Measurements from ENCODE around the gene ITGB1. TPM values are rescaled to one million over a fixed set of nuclear protein-coding genes. Genes with fewer than 3 reads are reported as not detected.
"Not testable (repeated sequence)": the region's sequence is repeated elsewhere in the genome, so short reads cannot be mapped to it uniquely, and the experiment has no call there.

Gene ITGB1
- total and polyA plus RNA-seq, 9 donors = 308 to 467 (median 379) TPM

- DNase-seq = peak; percentile 65
- peaks cover 11% of the 10 kb centered on the region for H3K4me1 ChIP-seq (ENCODE audit: control insufficient read depth, insufficient read depth, low read length)
- WGBS (ENCODE audit: insufficient coverage) = 27% methylated on average over 2 of the region's 4 CpGs
- no peaks in the 10 kb centered on the region for H3K9me3 ChIP-seq (replicated peaks; ENCODE audit: control insufficient read depth, low read depth, low read length)
- peak overlapping the region; percentile 89 for H3K27ac ChIP-seq (ENCODE audit: low read length)
- no peaks in the 10 kb centered on the region for H3K27me3 ChIP-seq (ENCODE audit: control insufficient read depth, insufficient read depth, low read length)
- H3K4me3 ChIP-seq (ENCODE audit: low read length) = no peak overlapping the region
- H3K36me3 ChIP-seq (ENCODE audit: control insufficient read depth, insufficient read depth, low read length) = no peaks in the 10 kb centered on the region
These were observed 23.7 kb upstream of the ITGB1 start for GRCh38 chr10:32981760-32982159.

GRCh38 chr10:32980558-32981468 is 22.8 kb upstream of the ITGB1 start:
- DNase-seq = peak; percentile 91
- no peaks in the 10 kb centered on the region for H3K9me3 ChIP-seq (replicated peaks; ENCODE audit: control insufficient read depth, low read depth, low read length)
- peak overlapping the region; percentile 55 for H3K4me3 ChIP-seq (ENCODE audit: low read length)
- H3K4me1 ChIP-seq (ENCODE audit: control insufficient read depth, insufficient read depth, low read length) = peaks cover 11% of the 10 kb centered on the region
- H3K27me3 ChIP-seq (ENCODE audit: control insufficient read depth, insufficient read depth, low read length) = no peaks in the 10 kb centered on the region
- 16% methylated on average over 29 of the region's 38 CpGs for WGBS (ENCODE audit: insufficient coverage)
- no peaks in the 10 kb centered on the region for H3K36me3 ChIP-seq (ENCODE audit: control insufficient read depth, insufficient read depth, low read length)
- H3K27ac ChIP-seq (ENCODE audit: low read length) = peak overlapping the region; percentile 89

- peak overlapping the region; percentile 89 for H3K27ac ChIP-seq (ENCODE audit: low read length)
- H3K36me3 ChIP-seq (ENCODE audit: control insufficient read depth, insufficient read depth, low read length) = no peaks in the 10 kb centered on the region
- H3K4me3 ChIP-seq (ENCODE audit: low read length) = peak overlapping the region; percentile 55
- 0% methylated on average over 4 of the region's 6 CpGs for WGBS (ENCODE audit: insufficient coverage)
- no peak for DNase-seq
- H3K9me3 ChIP-seq (replicated peaks; ENCODE audit: control insufficient read depth, low read depth, low read length) = no peaks in the 10 kb centered on the region
- no peaks in the 10 kb centered on the region for H3K27me3 ChIP-seq (ENCODE audit: control insufficient read depth, insufficient read depth, low read length)
- H3K4me1 ChIP-seq (ENCODE audit: control insufficient read depth, insufficient read depth, low read length) = peaks cover 8% of the 10 kb centered on the region
These were observed 22.2 kb upstream of the ITGB1 start for GRCh38 chr10:32980242-32980557.

GRCh38 chr10:32979719-32980118 is 21.7 kb upstream of the ITGB1 start:
- DNase-seq; H3K27me3 ChIP-seq (ENCODE audit: control insufficient read depth, insufficient read depth, low read length); H3K27ac ChIP-seq (ENCODE audit: low read length); H3K36me3 ChIP-seq (ENCODE audit: control insufficient read depth, insufficient read depth, low read length); H3K4me1 ChIP-seq (ENCODE audit: control insufficient read depth, insufficient read depth, low read length); H3K9me3 ChIP-seq (replicated peaks; ENCODE audit: control insufficient read depth, low read depth, low read length); H3K4me3 ChIP-seq (ENCODE audit: low read length): not testable (repeated sequence)
- 92% methylated on average over 5 of the region's 14 CpGs for WGBS (ENCODE audit: insufficient coverage)

- no peaks in the 10 kb centered on the region for H3K9me3 ChIP-seq (replicated peaks; ENCODE audit: control insufficient read depth, low read depth, low read length)
- peaks cover 8% of the 10 kb centered on the region for H3K4me1 ChIP-seq (ENCODE audit: control insufficient read depth, insufficient read depth, low read length)
- H3K36me3 ChIP-seq (ENCODE audit: control insufficient read depth, insufficient read depth, low read length) = no peaks in the 10 kb centered on the region
- no peak overlapping the region for H3K27ac ChIP-seq (ENCODE audit: low read length)
- no peak for DNase-seq
- no peaks in the 10 kb centered on the region for H3K27me3 ChIP-seq (ENCODE audit: control insufficient read depth, insufficient read depth, low read length)
- no CpG with 5 or more reads among the region's 3 CpGs for WGBS (ENCODE audit: insufficient coverage)
- no peak overlapping the region for H3K4me3 ChIP-seq (ENCODE audit: low read length)
These were observed 21.0 kb upstream of the ITGB1 start for GRCh38 chr10:32979041-32979440.

- DNase-seq; H3K4me3 ChIP-seq (ENCODE audit: low read length); H3K9me3 ChIP-seq (replicated peaks; ENCODE audit: control insufficient read depth, low read depth, low read length); H3K4me1 ChIP-seq (ENCODE audit: control insufficient read depth, insufficient read depth, low read length); H3K36me3 ChIP-seq (ENCODE audit: control insufficient read depth, insufficient read depth, low read length); H3K27me3 ChIP-seq (ENCODE audit: control insufficient read depth, insufficient read depth, low read length); H3K27ac ChIP-seq (ENCODE audit: low read length): not testable (repeated sequence)
- no CpG with 5 or more reads among the region's 4 CpGs for WGBS (ENCODE audit: insufficient coverage)
These were observed 20.1 kb upstream of the ITGB1 start for GRCh38 chr10:32977846-32978809.

- no peak overlapping the region for H3K27ac ChIP-seq (ENCODE audit: low read length)
- no CpG with 5 or more reads among the region's 3 CpGs for WGBS (ENCODE audit: insufficient coverage)
- no peaks in the 10 kb centered on the region for H3K27me3 ChIP-seq (ENCODE audit: control insufficient read depth, insufficient read depth, low read length)
- no peaks in the 10 kb centered on the region for H3K36me3 ChIP-seq (ENCODE audit: control insufficient read depth, insufficient read depth, low read length)
- no peaks in the 10 kb centered on the region for H3K9me3 ChIP-seq (replicated peaks; ENCODE audit: control insufficient read depth, low read depth, low read length)
- H3K4me1 ChIP-seq (ENCODE audit: control insufficient read depth, insufficient read depth, low read length) = peaks cover 5% of the 10 kb centered on the region
- no peak for DNase-seq
- H3K4me3 ChIP-seq (ENCODE audit: low read length) = no peak overlapping the region
These were observed 18.3 kb upstream of the ITGB1 start for GRCh38 chr10:32976338-32976737.

- no peak for DNase-seq
- Histone ChIP-seq H3K4me3 (ENCODE audit: low read length) (no peak overlapping the region), H3K9me3 (replicated peaks; ENCODE audit: control insufficient read depth, low read depth, low read length) (no peaks in the 10 kb centered on the region), H3K27me3 (ENCODE audit: control insufficient read depth, insufficient read depth, low read length) (no peaks in the 10 kb centered on the region), H3K36me3 (ENCODE audit: control insufficient read depth, insufficient read depth, low read length) (no peaks in the 10 kb centered on the region), H3K27ac (ENCODE audit: low read length) (no peak overlapping the region), H3K4me1 (ENCODE audit: control insufficient read depth, insufficient read depth, low read length) (no peaks in the 10 kb centered on the region)
These were observed 14.9 kb upstream of the ITGB1 start for GRCh38 chr10:32972929-32973328.

GRCh38 chr10:32972460-32972859 is 14.4 kb upstream of the ITGB1 start:
- Histone ChIP-seq H3K4me3 (ENCODE audit: low read length) (no peak overlapping the region), H3K36me3 (ENCODE audit: control insufficient read depth, insufficient read depth, low read length) (no peaks in the 10 kb centered on the region), H3K4me1 (ENCODE audit: control insufficient read depth, insufficient read depth, low read length) (no peaks in the 10 kb centered on the region), H3K27me3 (ENCODE audit: control insufficient read depth, insufficient read depth, low read length) (no peaks in the 10 kb centered on the region), H3K9me3 (replicated peaks; ENCODE audit: control insufficient read depth, low read depth, low read length) (no peaks in the 10 kb centered on the region), H3K27ac (ENCODE audit: low read length) (no peak overlapping the region)
- DNase-seq = no peak
- WGBS (ENCODE audit: insufficient coverage) = 89% methylated on average over 1 of the region's 4 CpGs

- Histone ChIP-seq H3K36me3 (ENCODE audit: control insufficient read depth, insufficient read depth, low read length) (no peaks in the 10 kb centered on the region), H3K27ac (ENCODE audit: low read length) (no peak overlapping the region), H3K4me1 (ENCODE audit: control insufficient read depth, insufficient read depth, low read length) (no peaks in the 10 kb centered on the region), H3K27me3 (ENCODE audit: control insufficient read depth, insufficient read depth, low read length) (no peaks in the 10 kb centered on the region), H3K9me3 (replicated peaks; ENCODE audit: control insufficient read depth, low read depth, low read length) (no peaks in the 10 kb centered on the region), H3K4me3 (ENCODE audit: low read length) (no peak overlapping the region)
- DNase-seq = no peak
- WGBS (ENCODE audit: insufficient coverage) = no CpG with 5 or more reads among the region's 6 CpGs
These were observed 13.6 kb upstream of the ITGB1 start for GRCh38 chr10:32971536-32972091.

All from muscle of leg (tissue), 11 donors.